A549 treated with AZD2906 at 1 μM for 4 hours (cell line): ENCODE results near the gene ABCB8. TPM values are rescaled to one million over a fixed set of nuclear protein-coding genes. Genes with fewer than 3 reads are reported as not detected.

Experiments used
- total RNA-seq: library from RNA; stranded (reverse); fragments of 200-300 nt; extraction: Qiagen RNA extraction; gene quantifications from 5 replicates; pipeline ENCODE4 v1.2.3, GENCODE V29; 2022

Gene ABCB8
- total RNA-seq: 36.9 to 51.7 TPM (median 49.2 TPM) in 5 replicates

DNA sequence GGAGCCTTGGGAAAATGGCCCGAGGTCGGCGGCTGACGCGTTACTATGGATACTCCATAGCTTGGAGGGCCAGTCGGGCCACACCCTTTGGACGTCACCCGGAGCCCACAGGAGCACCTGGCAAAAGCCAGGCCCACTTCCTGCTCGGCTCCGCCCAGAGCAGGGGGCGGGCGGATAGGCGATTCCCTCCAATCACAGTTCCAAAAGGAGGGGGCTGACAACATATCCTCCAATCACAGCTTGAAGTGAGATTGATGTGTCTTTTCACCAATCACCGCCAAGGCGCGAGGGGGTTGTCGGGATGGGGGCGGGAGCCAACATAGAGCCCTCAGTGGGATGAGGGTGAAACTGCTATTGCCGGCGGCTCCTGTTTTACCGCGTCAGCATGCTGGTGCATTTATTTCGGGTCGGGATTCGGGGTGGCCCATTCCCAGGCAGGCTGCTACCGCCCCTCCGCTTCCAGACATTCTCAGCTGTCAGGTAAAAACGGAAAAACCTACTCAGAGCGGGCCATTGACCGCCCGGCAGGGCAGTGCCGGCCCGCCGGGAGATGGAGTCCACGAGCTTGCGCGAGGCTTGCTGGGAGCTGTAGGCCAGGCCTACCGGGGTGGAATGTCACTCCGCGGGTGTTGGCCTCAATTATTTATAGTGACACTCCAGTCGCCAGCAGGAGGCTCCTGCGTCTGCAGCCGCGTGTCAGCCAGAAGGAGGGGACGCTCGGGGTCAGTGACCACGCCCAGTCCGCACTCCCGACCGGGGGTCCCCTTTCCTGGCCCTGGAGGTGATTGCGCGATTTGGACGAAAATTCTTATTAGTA, at the start of gene ABCB8:
TSS of gene ABCB8 (plus strand) at position 320 of the 817 bp plus-strand sequence. CDS start at position 386, 66 bp downstream.

DNA sequence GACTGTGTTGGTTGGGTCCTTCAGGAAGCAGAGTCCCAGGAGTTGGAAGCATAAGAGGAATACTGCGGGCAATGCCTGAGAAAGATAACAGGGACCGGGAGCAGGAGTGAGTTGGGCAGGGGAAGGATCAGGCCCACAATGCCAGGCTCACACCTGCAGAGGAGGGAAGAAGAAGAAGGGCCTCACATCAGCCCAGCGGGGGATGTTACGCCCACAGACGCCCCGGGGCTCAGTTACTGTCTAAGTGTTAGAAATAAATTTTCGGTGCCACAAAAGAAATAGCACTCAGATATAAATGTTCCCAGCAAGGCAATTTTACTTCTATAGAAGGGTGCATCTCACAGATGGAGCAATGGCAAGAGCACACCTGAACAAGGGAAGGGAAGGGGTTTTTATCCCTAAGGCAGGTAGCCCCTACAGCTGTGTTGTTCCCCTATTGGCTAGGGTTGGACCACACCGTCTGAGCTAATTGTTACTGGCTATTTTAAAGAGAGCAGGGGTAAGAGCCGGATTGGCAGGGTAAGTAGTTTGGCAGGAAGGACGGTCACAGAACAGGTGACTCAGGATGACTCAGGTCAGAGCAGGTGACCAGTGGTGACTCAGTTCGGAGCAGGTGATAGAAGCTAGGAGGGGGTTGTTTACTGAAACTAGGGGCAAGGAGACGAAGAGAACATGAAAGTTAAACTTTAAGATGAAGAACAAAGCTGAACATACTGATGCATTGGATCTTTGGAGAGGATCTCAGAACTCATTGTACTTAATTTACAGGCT, 37.6 kb upstream of the ABCB8 start, which contains the start of gene NOS3:
TSS of gene NOS3 (plus strand) at position 602 of the 771 bp plus-strand sequence. CDS start 2,787 bp downstream, outside the sequence.

DNA sequence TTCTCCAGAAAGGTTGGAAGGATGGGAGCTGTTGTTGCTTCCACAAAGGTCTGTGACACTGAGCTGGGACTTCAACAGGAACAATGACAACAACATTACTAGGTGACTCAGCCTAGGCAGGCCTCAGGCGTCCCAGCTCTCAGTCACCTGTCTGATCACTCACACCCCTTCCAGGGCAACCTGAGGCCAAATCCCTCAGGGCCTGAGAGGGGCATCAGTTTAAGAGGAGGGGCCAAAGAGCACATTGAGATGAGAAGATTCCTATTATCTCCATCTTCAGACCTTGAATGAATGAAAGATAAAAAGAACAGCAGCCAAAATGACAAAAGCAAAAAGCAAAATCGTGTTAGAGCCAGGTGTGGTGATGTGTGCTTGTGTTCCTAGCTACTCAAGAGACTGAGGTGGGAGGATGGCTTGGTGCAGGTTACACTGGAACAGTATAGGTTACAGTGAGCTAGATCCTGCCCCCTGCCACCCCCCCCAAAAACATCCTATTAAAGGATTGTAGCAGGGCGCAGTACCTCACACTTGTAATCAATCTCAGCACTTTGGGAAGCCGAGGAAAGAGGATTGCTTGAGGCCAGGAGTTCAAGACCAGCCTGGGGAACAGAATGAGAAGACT, 3.7 kb upstream of the ABCB8 start, which contains the start of gene ATG9B:
TSS of gene ATG9B (minus strand) at position 60 of the 622 bp plus-strand sequence. CDS start 71 bp downstream, outside the sequence.

DNA sequence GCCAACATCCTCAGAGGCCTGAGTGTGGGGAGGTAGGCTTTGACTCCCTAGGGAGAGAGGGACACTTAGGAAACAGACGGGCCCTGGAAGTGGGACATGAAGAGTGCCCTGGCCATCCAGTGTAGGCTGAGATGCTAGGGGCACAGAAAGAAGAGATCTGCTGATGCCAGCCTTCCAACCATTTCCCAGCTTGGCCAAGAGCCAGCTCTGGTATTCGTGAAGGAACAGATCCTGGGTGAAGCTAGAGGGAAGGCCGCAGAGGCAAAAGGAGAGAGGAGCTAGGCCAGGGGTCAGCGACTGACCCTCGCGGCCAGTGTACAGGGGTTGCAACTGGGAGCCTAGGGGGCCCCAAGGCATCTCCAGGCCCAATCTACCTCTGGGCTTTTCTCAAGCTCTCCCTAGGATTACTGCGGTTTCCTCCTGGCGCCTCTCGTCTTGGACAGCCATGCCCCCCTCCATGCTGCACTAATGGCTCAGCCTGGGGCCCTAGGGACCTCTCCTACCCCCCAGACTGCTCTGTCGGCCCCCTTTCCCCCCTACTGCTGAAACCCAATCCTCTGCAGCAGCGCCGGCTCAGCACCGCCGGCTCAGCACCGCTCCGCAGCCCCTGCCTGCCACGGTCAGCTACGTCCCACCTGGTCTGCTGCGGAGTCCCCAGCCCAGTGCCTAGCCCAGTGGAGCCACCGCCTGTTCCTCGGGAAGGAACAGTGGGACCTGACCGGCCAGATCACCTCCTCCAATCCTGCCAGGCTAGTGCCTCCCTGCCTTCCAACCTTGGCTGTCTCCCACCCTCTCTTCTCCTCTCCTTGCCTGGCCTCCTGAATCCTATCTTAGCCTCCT, 19.9 kb downstream of the ABCB8 start, which contains the start of gene ASIC3:
TSS of gene ASIC3 (plus strand) at position 556 of the 840 bp plus-strand sequence. CDS start 355 bp downstream, outside the sequence.

DNA sequence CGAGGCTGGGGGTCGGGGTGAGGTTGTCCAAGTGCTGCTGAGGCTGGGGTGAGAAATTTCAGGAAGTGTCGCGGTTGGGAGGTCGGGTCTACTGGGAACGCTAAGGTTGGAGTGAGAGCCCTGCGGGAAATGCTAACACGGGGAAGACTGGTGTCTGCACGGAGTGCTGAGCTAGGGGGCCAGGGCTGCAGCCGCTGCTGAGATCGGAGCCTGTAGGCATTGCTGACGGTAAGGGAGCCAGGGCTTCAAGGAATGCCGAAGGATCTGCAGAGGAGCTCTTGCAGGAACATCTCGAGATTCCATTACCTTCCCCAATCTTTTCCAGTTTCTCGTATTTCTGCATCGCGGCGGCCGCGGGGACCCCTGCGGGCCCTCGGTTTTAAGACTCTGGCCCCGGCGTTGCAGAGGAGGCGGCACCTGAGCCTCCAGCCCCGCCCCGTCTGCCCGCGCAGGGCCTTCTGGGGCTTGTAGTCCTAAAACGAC, 29.3 kb downstream of the ABCB8 start, which contains the start of gene CDK5:
TSS of gene CDK5 (minus strand) at position 392 of the 483 bp plus-strand sequence. CDS start at position 343, 49 bp downstream.

DNA sequence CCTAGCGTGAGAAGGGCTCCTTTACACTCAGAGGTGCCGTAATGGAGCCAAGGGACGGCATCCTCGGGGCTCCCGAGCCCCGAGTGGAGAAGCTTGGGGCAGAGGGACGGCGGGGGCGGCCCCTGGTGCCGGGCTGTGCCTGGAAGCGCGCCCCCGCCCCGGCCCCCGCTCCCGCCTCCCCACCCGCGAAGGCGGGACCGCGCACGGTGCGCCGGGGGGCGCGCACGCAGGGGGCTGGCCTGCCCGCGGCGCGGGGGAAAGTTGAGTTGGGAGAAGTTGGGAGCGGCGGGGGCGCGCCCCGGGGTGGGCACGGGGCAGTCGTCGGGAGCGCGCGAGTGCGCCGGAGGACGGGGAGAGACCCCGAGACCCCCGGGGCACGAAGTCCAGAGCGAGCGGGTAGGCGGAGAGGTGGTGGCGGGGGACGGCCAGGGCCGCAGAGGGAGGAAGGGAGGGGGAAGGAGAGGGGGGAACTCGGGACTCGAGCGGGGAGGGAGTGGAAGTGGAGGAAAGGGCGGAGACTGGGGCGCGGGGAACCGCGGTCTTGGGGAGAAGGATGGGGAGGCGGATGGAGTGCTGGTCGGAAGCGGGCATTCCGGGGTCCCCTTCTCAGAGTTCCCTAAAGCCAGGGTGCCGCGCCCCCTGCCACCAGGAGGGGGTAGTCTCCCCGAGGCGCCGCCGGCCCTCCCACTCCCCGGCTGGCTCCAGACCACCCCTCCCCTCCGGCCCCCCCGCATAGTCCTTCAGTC, 31.3 kb downstream of the ABCB8 start, which contains the start of gene SLC4A2:
TSS of gene SLC4A2 (plus strand) at position 223 of the 746 bp plus-strand sequence. CDS start 2,399 bp downstream, outside the sequence.

DNA sequence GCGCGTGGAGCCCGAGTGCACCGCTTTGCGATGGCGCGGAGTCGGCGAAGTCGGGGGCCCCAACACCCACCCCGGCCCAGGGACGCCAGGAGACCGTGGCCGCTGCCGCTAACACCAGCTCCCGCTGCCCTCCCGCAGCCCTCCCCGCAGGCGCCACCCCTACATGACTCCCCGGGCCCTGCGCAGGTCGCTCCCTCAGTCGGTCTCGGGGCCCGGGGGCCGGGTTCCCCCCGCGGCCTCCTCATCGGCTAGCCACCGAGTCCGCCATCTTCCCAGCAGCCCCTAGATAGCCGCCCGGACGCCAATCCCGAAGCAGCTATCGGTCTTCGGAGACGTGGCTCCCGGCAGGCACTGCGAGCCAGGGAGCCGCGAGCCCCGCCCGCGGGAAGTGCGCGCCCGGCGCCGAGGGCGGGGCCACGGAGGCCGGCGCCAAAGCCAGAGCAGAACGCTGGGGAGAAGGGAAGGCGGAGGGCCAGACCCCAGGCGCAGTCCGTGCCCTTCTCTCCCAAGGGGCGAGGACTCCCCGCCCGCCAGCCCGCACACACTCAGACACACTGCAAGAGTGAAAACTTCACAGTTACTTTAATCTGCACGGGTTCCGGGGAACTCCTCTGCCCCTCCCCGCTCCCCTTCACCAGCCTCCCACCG, 52.4 kb downstream of the ABCB8 start, which contains the start of gene FASTK:
TSS of gene FASTK (minus strand) at position 288 of the 648 bp plus-strand sequence. CDS start at position 245, 43 bp downstream.

DNA sequence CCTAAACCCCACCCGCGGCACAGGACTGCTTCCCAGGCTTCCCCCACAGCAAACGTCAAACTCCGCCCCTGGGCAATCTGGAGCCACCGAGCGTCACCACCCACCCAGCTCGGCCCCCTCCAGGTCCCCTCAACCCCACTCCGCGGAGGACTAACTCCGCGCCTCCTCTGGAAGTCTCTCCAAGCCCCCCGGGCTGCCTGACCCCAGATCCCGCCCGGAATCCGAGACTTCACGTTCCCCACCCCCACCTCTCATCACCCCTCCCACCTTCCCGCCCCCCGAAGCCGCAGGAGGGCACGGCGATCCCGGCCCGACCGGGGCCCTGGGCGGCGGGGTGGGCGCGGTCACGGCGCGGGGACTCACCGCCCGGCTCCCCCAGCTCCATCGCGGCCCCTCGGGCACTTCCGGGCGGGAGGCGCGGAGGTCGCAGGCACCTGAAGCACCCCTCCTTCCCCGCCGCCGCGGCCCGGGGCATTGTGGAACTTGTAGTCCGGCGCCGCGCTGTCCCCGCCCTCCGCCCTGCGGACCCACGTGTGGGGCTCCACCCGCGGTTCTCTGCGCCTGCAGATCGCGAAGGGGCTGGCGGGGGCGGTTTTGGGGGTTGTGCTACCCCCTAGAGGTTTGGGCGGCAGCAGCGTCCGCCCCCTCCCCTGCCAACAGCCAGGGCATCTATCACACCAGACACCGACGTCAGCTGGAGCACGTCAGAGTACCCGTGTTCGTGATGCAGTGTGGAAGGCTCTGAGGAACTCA, 55.0 kb downstream of the ABCB8 start, which contains the start of gene TMUB1:
TSS of gene TMUB1 (minus strand) at position 423 of the 753 bp plus-strand sequence. CDS start 930 bp downstream, outside the sequence.

DNA sequence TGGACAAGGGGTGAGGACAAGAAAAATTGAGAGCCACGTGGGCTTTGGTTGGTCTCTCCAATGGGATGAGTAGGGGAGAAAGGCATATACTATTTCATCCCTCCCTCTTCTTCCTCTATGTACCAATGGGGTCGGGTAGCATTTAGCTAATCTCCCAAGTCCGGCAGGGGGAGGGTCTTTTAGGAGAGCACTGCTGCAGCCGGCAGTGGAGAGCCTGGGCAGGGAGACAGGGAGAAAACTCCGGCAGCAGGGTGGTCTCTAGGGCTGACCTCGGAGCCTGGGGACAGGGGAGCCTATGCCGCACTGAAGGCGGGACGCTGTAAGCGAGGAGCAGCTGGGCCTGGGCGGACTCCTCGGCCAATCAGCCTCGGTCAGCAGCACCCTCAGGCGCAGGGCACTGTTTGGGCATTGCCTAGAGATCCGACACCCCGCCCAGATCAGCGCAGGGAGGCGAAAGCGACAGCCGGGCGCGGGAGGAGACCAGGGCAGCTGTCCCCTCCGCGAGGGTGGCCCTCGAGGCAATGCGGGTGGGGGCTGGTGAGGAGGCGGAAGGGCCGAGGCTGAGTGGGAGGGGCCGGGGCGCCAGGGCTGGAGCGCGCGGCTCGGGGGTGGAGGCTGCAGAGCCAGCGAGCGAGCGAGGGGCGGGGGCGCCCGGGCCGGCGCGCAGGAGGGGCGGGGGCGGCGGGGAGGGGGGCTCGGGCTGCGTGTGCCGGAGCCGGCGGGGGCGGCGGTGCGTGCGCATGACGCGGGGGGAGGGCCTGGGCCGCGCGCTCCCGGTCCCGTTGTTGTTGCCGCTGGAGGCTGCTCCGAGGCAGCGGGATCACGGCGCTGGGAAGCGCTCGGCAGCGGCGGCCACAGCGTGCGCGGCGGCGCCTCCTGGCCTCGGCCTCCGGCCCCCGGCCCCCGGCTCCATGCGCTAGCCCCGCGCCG, 57.7 kb downstream of the ABCB8 start, which contains the start of gene AGAP3:
TSS of gene AGAP3 (plus strand) at position 785 of the 930 bp plus-strand sequence. CDS start 267 bp downstream, outside the sequence.

Other genes with a start within 250 kb of the ABCB8 start
- gene TMEM176B, start 228.1 kb upstream of the ABCB8 start, total RNA-seq: 0.06 to 0.17 TPM (median 0.14 TPM) in 3 of 5 replicates, not detected in the others
- gene TMEM176A, start 227.7 kb upstream of the ABCB8 start, total RNA-seq: 0.16 TPM in 1 of 5 replicates, not detected in the others
- gene AOC1, start 175.9 kb upstream of the ABCB8 start, total RNA-seq: 0.02 to 0.07 TPM (median 0.05 TPM) in 4 of 5 replicates, not detected in the other
- gene KCNH2, start 50.1 kb upstream of the ABCB8 start, total RNA-seq: 4.0 to 5.9 TPM (median 5.4 TPM) in 5 replicates
- gene NOS3, start 37.4 kb upstream of the ABCB8 start, total RNA-seq: 0.30 to 0.69 TPM (median 0.58 TPM) in 5 replicates
- 0.28 to 0.88 TPM (median 0.71 TPM) in 5 replicates for gene ATG9B, start 4.0 kb upstream of the ABCB8 start, total RNA-seq
- 5.1 to 9.9 TPM (median 8.9 TPM) in 5 replicates for gene ASIC3, start 20.1 kb downstream of the ABCB8 start, total RNA-seq
- gene CDK5, start 29.4 kb downstream of the ABCB8 start, total RNA-seq: 29.4 to 32.4 TPM (median 30.5 TPM) in 5 replicates
- 168 to 269 TPM (median 251 TPM) in 5 replicates for gene SLC4A2, start 31.1 kb downstream of the ABCB8 start, total RNA-seq
- 54.6 to 80.1 TPM (median 75.3 TPM) in 5 replicates for gene FASTK, start 52.4 kb downstream of the ABCB8 start, total RNA-seq
- 36.0 to 59.2 TPM (median 58.8 TPM) in 5 replicates for gene TMUB1, start 55.0 kb downstream of the ABCB8 start, total RNA-seq
- gene AGAP3, start 58.0 kb downstream of the ABCB8 start, total RNA-seq: 46.2 to 59.5 TPM (median 59.1 TPM) in 5 replicates
- gene GBX1, start 139.2 kb downstream of the ABCB8 start, total RNA-seq: 0.09 TPM in 1 of 5 replicates, not detected in the others
- not detected in 5 replicates for gene ASB10, start 158.8 kb downstream of the ABCB8 start, total RNA-seq
- not detected in 5 replicates for gene H2BK1, start 182.0 kb downstream of the ABCB8 start, total RNA-seq
- 59.8 to 64.2 TPM (median 62.4 TPM) in 5 replicates for gene ABCF2, start 198.8 kb downstream of the ABCB8 start, total RNA-seq
- gene CHPF2, start 204.0 kb downstream of the ABCB8 start, total RNA-seq: 38.8 to 44.8 TPM (median 43.5 TPM) in 5 replicates
- 7.8 to 9.7 TPM (median 9.3 TPM) in 5 replicates for gene SMARCD3, start 220.2 kb downstream of the ABCB8 start, total RNA-seq